H9 (cell line): Measurements from ENCODE around the gene DUSP16. TPM values are rescaled to one million over a fixed set of nuclear protein-coding genes. Genes with fewer than 3 reads are reported as not detected.

Experiments used
- DNase-seq: peaks from one replicate; pipeline ENCODE4 v3.0.0-alpha.2; 2017
- H2AFZ ChIP-seq: one replicate; pipeline ENCODE4 v1.6.1; 2013; ENCODE audit warnings: mild to moderate bottlenecking, low read length, control low read depth, moderate library complexity
- H2AK5ac ChIP-seq: 2 replicates; pipeline ENCODE4 v1.6.1; 2013; ENCODE audit warnings: low read length, control low read depth, mixed read lengths; ENCODE audit not compliant: insufficient read length
- H2BK120ac ChIP-seq: one replicate; pipeline ENCODE4 v1.6.1; 2013; ENCODE audit warnings: low read depth, mild to moderate bottlenecking, low read length, control low read depth, inconsistent platforms; ENCODE audit not compliant: poor library complexity, severe bottlenecking
- H2BK12ac ChIP-seq: 2 replicates; pipeline ENCODE4 v1.6.1; 2013; ENCODE audit warnings: low read length, control low read depth, mixed read lengths, low read depth; ENCODE audit not compliant: insufficient read length
- H2BK15ac ChIP-seq: 2 replicates; pipeline ENCODE4 v1.6.1; 2013; ENCODE audit warnings: low read depth, low read length, control low read depth
- H2BK20ac ChIP-seq: one replicate; pipeline ENCODE4 v1.6.1; 2013; ENCODE audit warnings: low read depth, mild to moderate bottlenecking, low read length, control low read depth, inconsistent platforms; ENCODE audit not compliant: poor library complexity, severe bottlenecking
- H2BK5ac ChIP-seq: 2 replicates; pipeline ENCODE4 v1.6.1; 2013; ENCODE audit warnings: low read length, control low read depth, mixed read lengths; ENCODE audit not compliant: insufficient read length
- H3K14ac ChIP-seq: 2 replicates; pipeline ENCODE4 v1.6.1; 2013; ENCODE audit warnings: low read length, control low read depth; ENCODE audit not compliant: insufficient read depth
- H3K18ac ChIP-seq: 2 replicates; pipeline ENCODE4 v1.6.1; 2013; ENCODE audit warnings: low read depth, mild to moderate bottlenecking, mixed read lengths, low read length, control low read depth; ENCODE audit not compliant: insufficient read length
- H3K23ac ChIP-seq: 2 replicates; pipeline ENCODE4 v1.6.1; 2013; ENCODE audit warnings: low read length, control low read depth, mixed read lengths, low read depth; ENCODE audit not compliant: insufficient read length
- H3K23me2 ChIP-seq: 2 replicates; pipeline ENCODE4 v1.6.1; 2013; ENCODE audit warnings: low read depth, mild to moderate bottlenecking, mixed read lengths, low read length, control low read depth; ENCODE audit not compliant: insufficient read length, poor library complexity, severe bottlenecking
- H3K27ac ChIP-seq: 2 replicates; pipeline ENCODE4 v1.5.1; 2013; ENCODE audit warnings: low read length, control low read depth, mixed read lengths, low read depth; ENCODE audit not compliant: insufficient read length
- H3K27me3 ChIP-seq: 2 replicates; pipeline ENCODE4 v1.6.1; 2013; ENCODE audit warnings: low read length, control low read depth, inconsistent platforms; ENCODE audit not compliant: insufficient read depth
- H3K4ac ChIP-seq: 2 replicates; pipeline ENCODE4 v1.6.1; 2013; ENCODE audit warnings: low read depth, mild to moderate bottlenecking, control low read depth, inconsistent platforms, low read length, moderate library complexity
- H3K4me1 ChIP-seq: 2 replicates; pipeline ENCODE4 v1.6.1; 2013; ENCODE audit warnings: low read length, control low read depth, inconsistent platforms; ENCODE audit not compliant: insufficient read depth
- H3K4me2 ChIP-seq: 2 replicates; pipeline ENCODE4 v1.6.1; 2013; ENCODE audit warnings: low read length, control low read depth, mixed read lengths; ENCODE audit not compliant: insufficient read length, insufficient read depth
- H3K56ac ChIP-seq: 2 replicates; pipeline ENCODE4 v1.6.1; 2013; ENCODE audit warnings: low read depth, mild to moderate bottlenecking, mixed read lengths, low read length, control low read depth; ENCODE audit not compliant: insufficient read length
- H3K79me1 ChIP-seq: 2 replicates; pipeline ENCODE4 v1.6.1; 2013; ENCODE audit warnings: low read depth, mild to moderate bottlenecking, moderate library complexity, low read length, control low read depth, inconsistent platforms; ENCODE audit not compliant: insufficient read depth, poor library complexity, severe bottlenecking
- H3K79me2 ChIP-seq: 2 replicates; pipeline ENCODE4 v1.6.1; 2013; ENCODE audit warnings: low read length, control low read depth, inconsistent platforms; ENCODE audit not compliant: insufficient read depth
- H3K9ac ChIP-seq: 2 replicates; pipeline ENCODE4 v1.6.1; 2013; ENCODE audit warnings: low read length, control low read depth, mixed read lengths; ENCODE audit not compliant: insufficient read length; ENCODE audit errors: extremely low read depth
- H3K9me3 ChIP-seq: one replicate; pipeline ENCODE4 v1.6.1; 2013; ENCODE audit warnings: low read depth, low read length, inconsistent platforms; ENCODE audit not compliant: control insufficient read depth
- H3T11ph ChIP-seq: one replicate; pipeline ENCODE4 v1.6.1; 2013; ENCODE audit warnings: mild to moderate bottlenecking, low read length, control low read depth, inconsistent platforms
- H4K20me1 ChIP-seq: one replicate; pipeline ENCODE4 v1.6.1; 2013; ENCODE audit not compliant: control insufficient read depth, insufficient read length, insufficient read depth
- H4K5ac ChIP-seq: 2 replicates; pipeline ENCODE4 v1.6.1; 2013; ENCODE audit warnings: low read depth, mild to moderate bottlenecking, mixed read lengths, low read length, control low read depth; ENCODE audit not compliant: insufficient read length
- H4K8ac ChIP-seq: replicated peaks from 2 replicates; pipeline ENCODE4 v1.6.1; 2013; ENCODE audit warnings: low read length, control low read depth, mixed read lengths, low read depth; ENCODE audit not compliant: insufficient read length
- H4K91ac ChIP-seq: 2 replicates; pipeline ENCODE4 v1.6.1; 2013; ENCODE audit warnings: low read depth, mild to moderate bottlenecking, moderate library complexity, mixed read lengths, low read length, control low read depth; ENCODE audit not compliant: insufficient read length
- H3K27ac Mint-ChIP-seq, 3 experiments: 2 replicates in 2 of 3; 3 replicates in 1 of 3; pipeline ENCODE4 v1.8.0; 2020 to 2021; ENCODE audit warnings: mixed read lengths in 3 of 3, mild to moderate bottlenecking in 1 of 3, moderate library complexity in 1 of 3
- H3K27me3 Mint-ChIP-seq: 2 replicates; pipeline ENCODE4 v1.8.0; 2021; ENCODE audit warnings: low read depth, mild to moderate bottlenecking, moderate library complexity, mixed read lengths
- H3K36me3 Mint-ChIP-seq, 3 experiments: 2 replicates in 2 of 3; 3 replicates in 1 of 3; pipeline ENCODE4 v1.8.0; 2020 to 2021; ENCODE audit warnings: low read depth in 3 of 3, mixed read lengths in 3 of 3; ENCODE audit not compliant: insufficient read depth in 1 of 3
- H3K4me1 Mint-ChIP-seq, 2 experiments: 2 replicates each; pipeline ENCODE4 v1.8.0; 2020; ENCODE audit warnings: mixed read lengths in 2 of 2
- H3K4me3 Mint-ChIP-seq, 2 experiments: 2 replicates in 1 of 2; 3 replicates in 1 of 2; pipeline ENCODE4 v1.8.0; 2020 to 2021; ENCODE audit warnings: mild to moderate bottlenecking in 2 of 2, mixed read lengths in 2 of 2, moderate library complexity in 1 of 2
- H3K9me3 Mint-ChIP-seq, 2 experiments: 2 replicates in 1 of 2; 3 replicates in 1 of 2; pipeline ENCODE4 v1.8.0; 2020; ENCODE audit warnings: mild to moderate bottlenecking in 2 of 2, mixed read lengths in 2 of 2, moderate library complexity in 1 of 2
- CTCF ChIP-seq: fragments of 200-600 bp; sonication (generic); conservative IDR thresholded peaks from 3 replicates; pipeline ENCODE4 v1.8.0; 2021; ENCODE audit warnings: antibody characterized with exemption, mild to moderate bottlenecking
- WGBS: extraction: QIAGEN DNeasy Blood & Tissue Kit; methylation state at CpG from one replicate; pipeline ENCODE4 v1.1.7; 2013; ENCODE audit warnings: missing lambda C conversion rate, low lambda C conversion rate, mixed read lengths; ENCODE audit not compliant: insufficient read length; ENCODE audit errors: extremely low coverage; 5-methylcytosine and 5-hydroxymethylcytosine counted together
- total RNA-seq: library from RNA; stranded (reverse); gene quantifications from 2 replicates; pipeline ENCODE4 v1.2.1, GENCODE V29; 2021

DUSP16 gene
- total RNA-seq, 1 experiment from 2014 or later: 64.0 TPM

- Histone ChIP-seq H4K8ac (no peak overlapping the region), H3T11ph (no peak overlapping the region), H3K18ac (no peak overlapping the region), H2BK20ac (no peak overlapping the region), H4K20me1 (no peaks in the 10 kb centered on the region), H3K27me3 (no peaks in the 10 kb centered on the region), H3K23me2 (no peaks in the 10 kb centered on the region), H3K4me1 (no peaks in the 10 kb centered on the region), H3K79me2 (no peaks in the 10 kb centered on the region; the same call in 1 of the 2 replicates), H3K4me2 (no peak overlapping the region), H3K9ac (no peak overlapping the region), H2BK12ac (no peak overlapping the region), H4K91ac (no peak overlapping the region), H2BK120ac (no peak overlapping the region), H3K79me1 (peaks cover 4% of the 10 kb centered on the region), H3K23ac (no peak overlapping the region), H4K5ac (no peak overlapping the region), H2AK5ac (no peak overlapping the region), H3K14ac (no peak overlapping the region), H2AFZ (no peak overlapping the region), H2BK15ac (no peak overlapping the region), H3K56ac (no peak overlapping the region), H3K4ac (no peak overlapping the region), H3K27ac (no peak overlapping the region), H2BK5ac (no peak overlapping the region), H3K9me3 (no peaks in the 10 kb centered on the region)
- DNase-seq: no peak
- no peak overlapping the region for H3K4me3 Mint-ChIP-seq
- no peaks in the 10 kb centered on the region for H3K9me3 Mint-ChIP-seq
- H3K36me3 Mint-ChIP-seq: peaks cover 0 to 13% (median 10%) of the 10 kb centered on the region in 3 experiments; a peak in 5 of 7 replicates
- no peaks in the 10 kb centered on the region for H3K27me3 Mint-ChIP-seq
- H3K4me1 Mint-ChIP-seq: peaks cover 28 to 32% of the 10 kb centered on the region in 2 experiments
- TF ChIP-seq CTCF: no peak
- no CpG with 5 or more reads among the region's 8 CpGs for WGBS
- peak overlapping the region; percentile 23 to 76 (median 52); a peak in 5 of 7 replicates for H3K27ac Mint-ChIP-seq
Measured at GRCh38 chr12:12534166-12534866, 28.3 kb downstream of the DUSP16 start.
